Measurements from ENCODE around the gene CTSL. TPM values are rescaled to one million over a fixed set of nuclear protein-coding genes. Genes with fewer than 3 reads are reported as not detected.

The CTSL gene
- polyA plus RNA-seq, 1 experiment = 224 TPM

DNA sequence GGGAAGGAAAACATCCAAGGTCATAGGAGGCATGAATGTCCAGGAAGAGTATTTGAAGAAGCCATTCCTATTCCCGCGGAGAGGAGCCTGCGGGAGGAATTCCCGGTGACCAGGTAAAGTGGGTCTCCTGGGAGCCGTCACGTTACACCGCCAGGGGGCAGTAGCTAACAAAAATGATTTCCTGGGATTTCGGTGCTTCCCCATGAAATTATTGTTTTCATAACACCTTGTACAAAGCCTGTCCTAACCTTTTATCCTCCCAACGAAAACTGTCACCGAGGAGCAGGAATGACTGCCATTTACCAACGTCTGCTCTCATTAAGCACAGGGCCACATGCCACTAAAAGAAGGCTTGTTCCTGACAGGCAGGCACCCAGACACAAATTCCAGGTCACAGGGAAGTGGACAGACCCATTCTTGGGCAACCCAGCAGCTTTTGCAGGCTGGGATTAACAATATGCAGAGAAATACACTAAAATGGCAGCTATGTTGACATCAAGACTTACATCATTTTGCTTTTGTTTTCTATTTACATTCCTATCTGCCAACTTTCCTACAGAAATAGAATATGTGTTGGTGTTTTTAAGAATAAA lies 41.2 kb upstream of the CTSL start:
- no peak for DNase-seq (ENCODE audit: low read depth, low spot score)
- no peaks in the 10 kb centered on the region for H3K27me3 ChIP-seq (ENCODE audit: control insufficient read depth, insufficient read depth, low read length)
- H3K4me3 ChIP-seq (ENCODE audit: low read depth, low read length) = no peak overlapping the region
- ChIA-PET POLR2A (interaction anchor here (2.0 kb wide), 1 partner anchor 41 kb away, joined by 5 read pairs; the partner anchor contains the start of gene CTSL), CTCF (interaction anchor here (0.6 to 14.1 kb wide), 23 partner anchors 10 to 1460 kb away, joined by 3 to 188 read pairs (median 4); partner anchors contain the start of gene SPATA31E1)
- no peak overlapping the region for H3K27ac ChIP-seq (ENCODE audit: low read depth, low read length)
- TF ChIP-seq, protein P1, sequence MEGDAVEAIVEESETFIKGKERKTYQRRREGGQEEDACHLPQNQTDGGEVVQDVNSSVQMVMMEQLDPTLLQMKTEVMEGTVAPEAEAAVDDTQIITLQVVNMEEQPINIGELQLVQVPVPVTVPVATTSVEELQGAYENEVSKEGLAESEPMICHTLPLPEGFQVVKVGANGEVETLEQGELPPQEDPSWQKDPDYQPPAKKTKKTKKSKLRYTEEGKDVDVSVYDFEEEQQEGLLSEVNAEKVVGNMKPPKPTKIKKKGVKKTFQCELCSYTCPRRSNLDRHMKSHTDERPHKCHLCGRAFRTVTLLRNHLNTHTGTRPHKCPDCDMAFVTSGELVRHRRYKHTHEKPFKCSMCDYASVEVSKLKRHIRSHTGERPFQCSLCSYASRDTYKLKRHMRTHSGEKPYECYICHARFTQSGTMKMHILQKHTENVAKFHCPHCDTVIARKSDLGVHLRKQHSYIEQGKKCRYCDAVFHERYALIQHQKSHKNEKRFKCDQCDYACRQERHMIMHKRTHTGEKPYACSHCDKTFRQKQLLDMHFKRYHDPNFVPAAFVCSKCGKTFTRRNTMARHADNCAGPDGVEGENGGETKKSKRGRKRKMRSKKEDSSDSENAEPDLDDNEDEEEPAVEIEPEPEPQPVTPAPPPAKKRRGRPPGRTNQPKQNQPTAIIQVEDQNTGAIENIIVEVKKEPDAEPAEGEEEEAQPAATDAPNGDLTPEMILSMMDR (IDR thresholded peaks at IDR 0.05; ENCODE audit: low read depth, low read length) = peak; percentile 80
- H3K9me3 ChIP-seq (ENCODE audit: control insufficient read depth, insufficient read depth, low read length) = no peaks in the 10 kb centered on the region; the same call in 1 of the 2 replicates

- TF ChIP-seq, protein P1 (IDR thresholded peaks at IDR 0.05; ENCODE audit: low read depth, low read length) = no peak
- H3K27ac ChIP-seq (ENCODE audit: low read depth, low read length) = no peak overlapping the region
- POLR2A ChIA-PET = interaction anchor here (2.0 kb wide), 1 partner anchor 41 kb away, joined by 5 read pairs; the partner anchor contains the start of gene CTSL
- no peak for DNase-seq (ENCODE audit: low read depth, low spot score)
- H3K4me3 ChIP-seq (ENCODE audit: low read depth, low read length) = no peak overlapping the region
- CTCF ChIA-PET = interaction anchor here (1.0 to 14.1 kb wide), 13 partner anchors 12 to 357 kb away, joined by 3 to 188 read pairs (median 7); no protein-coding TSS in a partner anchor
- no peaks in the 10 kb centered on the region for H3K27me3 ChIP-seq (ENCODE audit: control insufficient read depth, insufficient read depth, low read length)
- no peaks in the 10 kb centered on the region; the same call in 1 of the 2 replicates for H3K9me3 ChIP-seq (ENCODE audit: control insufficient read depth, insufficient read depth, low read length)
These were observed 40.5 kb upstream of the CTSL start for GRCh38 chr9:87685441-87685840.

DNA sequence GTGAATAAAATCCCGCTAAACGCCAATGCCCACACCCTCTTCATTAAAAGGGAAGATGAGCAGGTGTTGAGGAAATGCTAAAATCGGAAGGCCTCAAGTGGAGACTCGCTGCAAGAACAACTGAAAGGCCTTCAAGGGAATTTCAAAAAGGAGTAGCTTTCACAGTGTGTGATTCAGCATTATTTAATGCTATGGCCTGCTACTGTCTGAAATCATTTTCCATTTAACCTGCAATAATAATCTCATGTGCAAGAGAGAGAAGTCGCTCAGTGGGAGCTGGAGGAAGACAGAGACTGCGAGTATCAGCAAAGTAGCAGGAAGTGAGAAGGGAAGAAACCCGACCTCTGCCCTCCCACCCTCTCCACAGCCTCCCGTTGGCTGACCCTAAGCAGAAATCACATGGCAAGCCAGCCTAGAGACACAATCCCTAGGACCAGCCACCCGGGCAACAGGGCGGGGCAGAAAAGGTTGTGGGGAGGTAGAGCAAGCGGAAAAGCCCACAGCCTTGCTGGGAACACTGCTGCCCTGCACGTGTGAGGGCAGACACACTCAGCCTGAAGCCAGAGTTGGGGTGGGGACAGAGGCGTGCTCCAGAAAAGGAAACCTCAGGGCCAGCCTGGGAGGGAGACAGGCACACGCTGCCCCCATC lies 39.9 kb upstream of the CTSL start:
- POLR2A ChIA-PET = interaction anchor here (2.0 kb wide), 1 partner anchor 40 kb away, joined by 5 read pairs; the partner anchor contains the start of gene CTSL
- no peak for DNase-seq (ENCODE audit: low read depth, low spot score)
- no peaks in the 10 kb centered on the region; the same call in 1 of the 2 replicates for H3K9me3 ChIP-seq (ENCODE audit: control insufficient read depth, insufficient read depth, low read length)
- no peak overlapping the region for H3K27ac ChIP-seq (ENCODE audit: low read depth, low read length)
- CTCF ChIA-PET = interaction anchor here (1.0 to 14.1 kb wide), 5 partner anchors 14 to 354 kb away, joined by 4 to 188 read pairs (median 8); no protein-coding TSS in a partner anchor
- no peak overlapping the region for H3K4me3 ChIP-seq (ENCODE audit: low read depth, low read length)
- no peaks in the 10 kb centered on the region for H3K27me3 ChIP-seq (ENCODE audit: control insufficient read depth, insufficient read depth, low read length)
- TF ChIP-seq, protein P1 (IDR thresholded peaks at IDR 0.05; ENCODE audit: low read depth, low read length) = no peak

- DNase-seq (ENCODE audit: low read depth, low spot score) = no peak
- CTCF ChIA-PET = interaction anchor here (1.0 to 14.1 kb wide), 5 partner anchors 10 to 355 kb away, joined by 3 to 188 read pairs (median 5); no protein-coding TSS in a partner anchor
- POLR2A ChIA-PET = interaction anchor here (2.0 kb wide), 1 partner anchor 39 kb away, joined by 5 read pairs; the partner anchor contains the start of gene CTSL
- H3K27ac ChIP-seq (ENCODE audit: low read depth, low read length) = no peak overlapping the region
- TF ChIP-seq, protein P1 (IDR thresholded peaks at IDR 0.05; ENCODE audit: low read depth, low read length) = no peak
- no peaks in the 10 kb centered on the region; the same call in 1 of the 2 replicates for H3K9me3 ChIP-seq (ENCODE audit: control insufficient read depth, insufficient read depth, low read length)
- H3K27me3 ChIP-seq (ENCODE audit: control insufficient read depth, insufficient read depth, low read length) = no peaks in the 10 kb centered on the region
- no peak overlapping the region for H3K4me3 ChIP-seq (ENCODE audit: low read depth, low read length)
These were observed 39.3 kb upstream of the CTSL start for GRCh38 chr9:87686520-87687090.
